NCI-H2029 treated with DMSO at 0.1 percent for 48 hours (cell line): Measurements from ENCODE around the gene HEMK1.

Source experiments
- DNase-seq: peaks from one replicate; lab custom pipeline; 2025; lab: John Stamatoyannopoulos, UW

Gene HEMK1

DNA sequence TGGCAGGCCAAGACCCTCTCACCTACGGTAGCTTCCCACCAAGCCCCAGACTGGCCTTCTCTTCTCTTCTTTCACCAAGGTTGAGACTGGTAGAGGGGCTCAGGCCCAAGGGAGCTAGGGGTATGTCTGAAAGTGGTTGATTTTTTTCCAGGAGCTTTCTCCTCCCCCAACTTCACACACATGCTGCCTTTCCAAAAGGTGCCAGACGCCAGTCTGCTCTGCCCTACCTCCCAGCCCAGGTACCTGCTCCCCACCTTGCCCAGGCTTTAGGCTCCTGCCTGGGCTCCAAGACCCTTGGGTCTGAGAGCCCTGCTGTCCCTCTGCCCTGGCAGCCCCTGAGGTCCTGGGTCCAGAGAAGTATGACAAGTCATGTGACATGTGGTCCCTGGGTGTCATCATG lies 76.1 kb downstream of the HEMK1 start:
- DNase-seq = no peak
